Endothelial cell of umbilical vein (primary cell): ENCODE measurements around the gene CRIM1. TPM values are rescaled to one million over a fixed set of nuclear protein-coding genes. Genes with fewer than 3 reads are reported as not detected.

Source experiments
- BruUV-seq: library from RNA; stranded (reverse); fragments of 400-500 nt; replicated peaks from 2 replicates; lab custom pipeline; 2021; lab: Mats Ljungman, UMichigan
- CTCF ChIA-PET: fragments of 300-600, 350-600 bp; sonication (Branson Sonifier 250); formaldehyde crosslinking; loops from one replicate; lab custom pipeline; 2021; ENCODE audit warnings: antibody characterized with exemption, inconsistent platforms; lab: Charles Lee
- POLR2A ChIA-PET: fragments of 300-600, 350-600 bp; sonication (Branson Sonifier 250); formaldehyde crosslinking; loops from one replicate; lab custom pipeline; 2021; ENCODE audit warnings: antibody characterized with exemption, inconsistent platforms; lab: Charles Lee
- DNase-seq: peaks from one replicate; pipeline ENCODE4 v3.0.0-alpha.2; 2011; ENCODE audit warnings: low read depth, low spot score
- FAIRE-seq: peaks from 2 replicates; lab custom pipeline; 2011; peaks lifted over from hg19 to GRCh38; lab: Jason Lieb, UNC
- H2AFZ ChIP-seq: 2 replicates; pipeline ENCODE4 v1.6.0; 2012; ENCODE audit warnings: low read depth, low read length, control low read depth, inconsistent platforms
- H3K27ac ChIP-seq: 2 replicates; pipeline ENCODE4 v1.5.1; 2011; ENCODE audit warnings: low read depth, mild to moderate bottlenecking, control low read depth, low read length, moderate library complexity; ENCODE audit not compliant: insufficient read depth
- H3K27me3 ChIP-seq, 2 experiments: 2 replicates each; pipeline versions ENCODE4 v1.6.0 to v1.6.1; 2011; ENCODE audit warnings: low read length in 2 of 2, mixed read lengths in 1 of 2; ENCODE audit not compliant: control insufficient read depth in 2 of 2, insufficient read depth in 2 of 2
- H3K36me3 ChIP-seq, 2 experiments: 2 replicates in 1 of 2; 3 replicates in 1 of 2; pipeline ENCODE4 v1.5.1; 2011; ENCODE audit warnings: low read length in 2 of 2, mild to moderate bottlenecking in 1 of 2, moderate library complexity in 1 of 2; ENCODE audit not compliant: control insufficient read depth in 2 of 2, insufficient read depth in 2 of 2; ENCODE audit errors: extremely low read depth in 1 of 2
- H3K4me1 ChIP-seq: 3 replicates; pipeline ENCODE4 v1.5.1; 2011; ENCODE audit warnings: mild to moderate bottlenecking, low read length; ENCODE audit not compliant: control insufficient read depth, insufficient read depth; ENCODE audit errors: extremely low read depth
- H3K4me2 ChIP-seq: 2 replicates; pipeline ENCODE4 v1.6.1; 2011; ENCODE audit warnings: low read length, control low read depth, mixed read lengths; ENCODE audit not compliant: insufficient read depth
- H3K4me3 ChIP-seq, 3 experiments: fragments of 200-600 bp in 1 of 3; sonication (generic), shearing (Covaris generic) in 1 of 3; replicated peaks in 1 of 3; 2 replicates each; pipeline ENCODE4 v1.5.1; 2011 to 2016; ENCODE audit warnings: control low read depth in 3 of 3, low read length in 3 of 3, mild to moderate bottlenecking in 2 of 3, inconsistent platforms in 1 of 3, low read depth in 1 of 3, moderate library complexity in 1 of 3; ENCODE audit not compliant: insufficient read depth in 1 of 3
- H3K79me2 ChIP-seq: 2 replicates; pipeline ENCODE4 v1.6.0; 2012; ENCODE audit warnings: low read length, inconsistent platforms; ENCODE audit not compliant: control insufficient read depth, insufficient read depth
- H3K9ac ChIP-seq: replicated peaks from 2 replicates; pipeline ENCODE3; 2011; ENCODE audit warnings: low read length, control low read depth; ENCODE audit not compliant: insufficient read depth; ENCODE audit errors: extremely low read depth
- H3K9me1 ChIP-seq: replicated peaks from 3 replicates; pipeline ENCODE4 v1.6.0; 2011; ENCODE audit warnings: mild to moderate bottlenecking, low read length; ENCODE audit not compliant: control insufficient read depth, insufficient read depth; ENCODE audit errors: extremely low read depth
- H3K9me3 ChIP-seq: replicated peaks from 2 replicates; pipeline ENCODE4 v1.5.1; 2012; ENCODE audit warnings: low read length, inconsistent platforms; ENCODE audit not compliant: control insufficient read depth, insufficient read depth
- H4K20me1 ChIP-seq: replicated peaks from 2 replicates; pipeline ENCODE3; 2011; ENCODE audit warnings: mild to moderate bottlenecking, low read length; ENCODE audit not compliant: control insufficient read depth, insufficient read depth; ENCODE audit errors: extremely low read depth
- EZH2 ChIP-seq: IDR thresholded peaks from 2 replicates; pipeline ENCODE4 v1.6.1; 2012; ENCODE audit warnings: borderline replicate concordance, low read depth, mild to moderate bottlenecking, moderate library complexity, low read length, inconsistent platforms; ENCODE audit not compliant: severe bottlenecking
- FOS ChIP-seq: IDR thresholded peaks from 2 replicates; pipeline ENCODE4 v1.6.1; 2011; ENCODE audit warnings: mild to moderate bottlenecking, low read length, moderate library complexity, borderline replicate concordance; ENCODE audit not compliant: insufficient read depth
- GATA2 ChIP-seq: IDR thresholded peaks from 2 replicates; pipeline ENCODE4 v1.7.0; 2011; ENCODE audit warnings: low read depth, mild to moderate bottlenecking, moderate library complexity, mixed read lengths, low read length; ENCODE audit not compliant: insufficient read length, insufficient read depth
- JUN ChIP-seq: IDR thresholded peaks from 2 replicates; pipeline ENCODE4 v1.6.1; 2011; ENCODE audit warnings: borderline replicate concordance, low read depth; ENCODE audit not compliant: insufficient read length, insufficient read depth
- MAX ChIP-seq: IDR thresholded peaks from 2 replicates; pipeline ENCODE4 v1.6.1; 2011; ENCODE audit not compliant: insufficient read depth, insufficient read length
- MYC ChIP-seq: IDR thresholded peaks from one replicate; pipeline ENCODE4 v1.6.1; 2011; ENCODE audit warnings: mild to moderate bottlenecking, low read depth, low read length
- POLR2AphosphoS5 ChIP-seq: IDR thresholded peaks from 2 replicates; pipeline ENCODE4 v1.6.1; 2012; ENCODE audit warnings: low read depth, mild to moderate bottlenecking, control low read depth, low read length, moderate library complexity; ENCODE audit not compliant: insufficient read depth
- dilution Hi-C: fragments of 300-500 bp; cut with MboI; formaldehyde crosslinking; loops from one replicate; pipeline ENCODE4 v1.15.0; 2019; ENCODE audit warnings: low sequenced_read_pairs; ENCODE audit not compliant: extremely low pct_ligation_motif_present
- intact Hi-C: fragments of 100-400 bp; cut with micrococcal nuclease; formaldehyde crosslinking; loops from one replicate; pipeline ENCODE4 v1.10.0; 2022
- polyA plus RNA-seq, 4 experiments: library from polyadenylated mRNA; depleted of rRNA in 3 of 4; stranded (reverse) in 3 of 4; unstranded in 1 of 4; fragments of >200 nt; gene quantifications; 2 replicates each; pipeline versions ENCODE4 v1.2.1 to v1.2.3, GENCODE V29; 2011 to 2012; ENCODE audit warnings: missing spikeins in 1 of 4
- total RNA-seq: library from RNA; stranded (reverse); gene quantifications from 2 replicates; pipeline ENCODE4 v1.2.3, GENCODE V29; 2021

CRIM1 gene
- total and polyA plus RNA-seq, 2 donors (not counting 3 experiments of a cell fraction or from before 2014, with no cell fraction given) = 422 to 649 TPM

- peak overlapping the region; percentile 60 for H3K9ac ChIP-seq
- DNase-seq = peak; percentile 57
- H3K9me1 ChIP-seq = peaks cover 4% of the 10 kb centered on the region
- no peak overlapping the region for H2AFZ ChIP-seq
- dilution Hi-C loops (no loop called here), intact Hi-C loops (no loop called here)
- H3K27ac ChIP-seq = peak overlapping the region; percentile 92
- peaks cover 6% of the 10 kb centered on the region for H4K20me1 ChIP-seq
- no peak for FAIRE-seq
- H3K4me1 ChIP-seq = peaks cover 98% of the 10 kb centered on the region
- ChIA-PET POLR2A (interaction anchor here (0.7 kb wide), 1 partner anchor 48 kb away, joined by 12 read pairs; no protein-coding TSS in a partner anchor), CTCF (interaction anchor here (0.9 to 4.5 kb wide), 5 partner anchors 10 to 53 kb away, joined by 3 to 16 read pairs (median 5); no protein-coding TSS in a partner anchor)
- peak; percentile 59 for TF ChIP-seq POLR2AphosphoS5
- TF ChIP-seq MAX = no peak
- peak; percentile 80 for TF ChIP-seq GATA2
- no peak for TF ChIP-seq EZH2
- no peak for TF ChIP-seq MYC
- TF ChIP-seq JUN = peak; percentile 16
- peak; percentile 45 for TF ChIP-seq FOS
- H3K9me3 ChIP-seq = no peaks in the 10 kb centered on the region
- H3K27me3 ChIP-seq = no peaks in the 10 kb centered on the region
- H3K4me3 ChIP-seq = no peak overlapping the region
- peak overlapping the region; percentile 71 for H3K4me2 ChIP-seq
- no TSS peak for BruUV-seq
- H3K79me2 ChIP-seq = peaks cover 100% of the 10 kb centered on the region
- H3K36me3 ChIP-seq = peaks cover 0 to 14% of the 10 kb centered on the region in 2 experiments
These were observed 50.7 kb downstream of the CRIM1 start for GRCh38 chr2:36406296-36406695.

DNA sequence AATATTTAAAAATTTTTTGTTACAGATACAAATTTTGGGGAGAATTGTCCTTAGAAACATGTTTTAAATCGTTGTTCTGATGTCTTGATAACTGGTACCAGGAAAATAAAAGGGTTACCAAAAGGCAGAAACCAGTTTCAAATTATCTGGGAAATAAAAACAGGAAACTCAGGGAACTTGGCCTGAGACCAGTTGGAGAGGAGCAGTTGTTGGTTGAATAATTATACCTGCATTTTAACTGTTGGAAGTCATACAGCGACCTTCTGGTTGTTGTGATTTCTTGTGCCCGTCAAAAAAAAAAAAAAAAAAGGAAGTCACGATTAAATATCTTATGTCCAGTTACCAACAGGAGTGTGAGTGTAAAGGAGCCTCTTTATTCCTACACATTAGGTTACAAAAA is 51.8 kb downstream of the CRIM1 start:
- Histone ChIP-seq H3K4me2 (peak overlapping the region; percentile 72), H4K20me1 (peaks cover 6% of the 10 kb centered on the region), H3K27ac (peak overlapping the region; percentile 92), H2AFZ (no peak overlapping the region), H3K9me3 (no peaks in the 10 kb centered on the region), H3K79me2 (peaks cover 100% of the 10 kb centered on the region), H3K27me3 (no peaks in the 10 kb centered on the region), H3K9ac (peak overlapping the region; percentile 60), H3K4me3 (no peak overlapping the region), H3K36me3 (peaks cover 0 to 10% of the 10 kb centered on the region in 2 experiments), H3K4me1 (peaks cover 100% of the 10 kb centered on the region), H3K9me1 (peaks cover 4% of the 10 kb centered on the region)
- ChIA-PET CTCF (interaction anchor here (1.3 to 2.7 kb wide), 4 partner anchors 12 to 55 kb away, joined by 5 to 17 read pairs (median 8); no protein-coding TSS in a partner anchor), POLR2A (no interaction called here)
- dilution Hi-C loops (no loop called here), intact Hi-C loops (no loop called here)
- TF ChIP-seq MYC (no peak), POLR2AphosphoS5 (peak; percentile 13)
- FAIRE-seq (no peak), DNase-seq (peak; percentile 55)
- no TSS peak for BruUV-seq
